ENCODE measurements around the gene MX1.

DNA sequence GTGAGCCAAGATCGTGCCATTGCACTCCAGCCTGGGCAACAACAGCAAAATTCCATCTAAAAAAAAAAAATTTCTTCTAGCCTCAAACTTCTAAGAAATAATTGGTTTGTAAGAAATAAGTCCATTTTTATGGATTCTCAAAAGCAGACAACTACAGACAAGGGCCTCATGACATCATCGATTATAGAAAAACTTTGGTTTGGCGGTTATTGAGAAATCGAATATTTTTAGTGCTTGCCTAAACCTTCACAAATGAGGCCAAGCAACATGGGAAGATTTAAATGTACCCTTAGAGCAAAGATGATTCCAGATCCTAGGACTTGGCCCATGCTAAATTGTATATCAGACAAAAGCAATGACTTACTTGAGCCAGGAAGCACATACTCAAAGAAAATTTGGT is 27.8 kb upstream of the MX1 start:
- TF ChIP-seq, protein P1, sequence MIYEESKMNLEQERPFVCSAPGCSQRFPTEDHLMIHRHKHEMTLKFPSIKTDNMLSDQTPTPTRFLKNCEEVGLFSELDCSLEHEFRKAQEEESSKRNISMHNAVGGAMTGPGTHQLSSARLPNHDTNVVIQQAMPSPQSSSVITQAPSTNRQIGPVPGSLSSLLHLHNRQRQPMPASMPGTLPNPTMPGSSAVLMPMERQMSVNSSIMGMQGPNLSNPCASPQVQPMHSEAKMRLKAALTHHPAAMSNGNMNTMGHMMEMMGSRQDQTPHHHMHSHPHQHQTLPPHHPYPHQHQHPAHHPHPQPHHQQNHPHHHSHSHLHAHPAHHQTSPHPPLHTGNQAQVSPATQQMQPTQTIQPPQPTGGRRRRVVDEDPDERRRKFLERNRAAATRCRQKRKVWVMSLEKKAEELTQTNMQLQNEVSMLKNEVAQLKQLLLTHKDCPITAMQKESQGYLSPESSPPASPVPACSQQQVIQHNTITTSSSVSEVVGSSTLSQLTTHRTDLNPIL (CRISPR knock-in tag; IDR thresholded peaks at IDR 0.05; ENCODE audit: low read depth): no peak
- TF ChIP-seq ZFP30 (CRISPR knock-in tag; IDR thresholded peaks at IDR 0.05) (no peak), ZC3H10 (CRISPR knock-in tag; IDR thresholded peaks at IDR 0.05) (no peak), ARNTL (CRISPR knock-in tag; IDR thresholded peaks at IDR 0.05; ENCODE audit: borderline replicate concordance, low read depth) (no peak), RARB (CRISPR knock-in tag; IDR thresholded peaks at IDR 0.05) (no peak), PPARA (CRISPR knock-in tag; IDR thresholded peaks at IDR 0.05; ENCODE audit: borderline replicate concordance) (no peak), TOX (CRISPR knock-in tag; IDR thresholded peaks at IDR 0.05; ENCODE audit: borderline replicate concordance) (no peak), TCF4 (CRISPR knock-in tag; IDR thresholded peaks at IDR 0.05; ENCODE audit: borderline replicate concordance) (no peak), ZNF8 (CRISPR knock-in tag; IDR thresholded peaks at IDR 0.05) (no peak), GLIS3 (CRISPR knock-in tag; IDR thresholded peaks at IDR 0.05) (no peak), BACH2 (CRISPR knock-in tag; IDR thresholded peaks at IDR 0.05; ENCODE audit: borderline replicate concordance) (no peak), ZFP3 (CRISPR knock-in tag; IDR thresholded peaks at IDR 0.05) (no peak), ZNF70 (CRISPR knock-in tag; IDR thresholded peaks at IDR 0.05) (no peak)

Measured in SK-N-SH treated with all-trans-retinoic acid at 6 μM for 48 hours (cell line).